Psoas muscle (tissue), 8 donors: ENCODE measurements around the gene MBNL1. TPM values are rescaled to one million over a fixed set of nuclear protein-coding genes. Genes with fewer than 3 reads are reported as not detected.

Source experiments
- ATAC-seq, 4 donors: fragments of 200-7000 bp; cut with Tn5 transposase; one replicate each; pipeline ENCODE4 v1.9.1; 2020; ENCODE audit warnings: moderate library complexity in 3 of 4, mild to moderate bottlenecking in 2 of 4
- DNase-seq, 2 donors: peaks; one replicate each; pipeline ENCODE4 v3.0.0-alpha.2; 2020
- H3K27ac ChIP-seq: fragments of 200-600 bp; one replicate; pipeline ENCODE4 v1.8.0; 2022
- H3K27me3 ChIP-seq, 3 donors: fragments of 200-600 bp in 1 of 3; one replicate each; pipeline versions ENCODE4 v1.6.1 to v1.8.0; 2013 to 2022; ENCODE audit warnings: low read length in 2 of 3, mild to moderate bottlenecking in 2 of 3, moderate library complexity in 1 of 3; ENCODE audit not compliant: insufficient read depth in 3 of 3
- H3K36me3 ChIP-seq, 2 donors: fragments of 200-600 bp in 1 of 2; one replicate each; pipeline versions ENCODE4 v1.6.1 to v1.8.0; 2013 to 2022; ENCODE audit warnings: low read depth in 1 of 2, mild to moderate bottlenecking in 1 of 2, moderate library complexity in 1 of 2; ENCODE audit not compliant: insufficient read depth in 1 of 2
- H3K4me1 ChIP-seq: fragments of 200-600 bp; one replicate; pipeline ENCODE4 v1.8.0; 2022
- H3K4me3 ChIP-seq: fragments of 200-600 bp; one replicate; pipeline ENCODE4 v1.8.0; 2022; ENCODE audit warnings: mild to moderate bottlenecking
- H3K9me3 ChIP-seq: fragments of 200-600 bp; one replicate; pipeline ENCODE4 v1.8.0; 2022
- CTCF ChIP-seq: fragments of 200-600 bp; IDR thresholded peaks from one replicate; pipeline ENCODE4 v1.8.0; 2022; ENCODE audit warnings: antibody characterized with exemption
- WGBS, 3 donors: extraction: QIAGEN DNeasy Blood & Tissue Kit; methylation state at CpG; one replicate each; pipeline versions ENCODE4 v1.1.6 to v1.1.7; 2013; 5-methylcytosine and 5-hydroxymethylcytosine counted together
- intact Hi-C, 2 donors: fragments of 100-400 bp; cut with DNase I; formaldehyde crosslinking; loops; one replicate each; pipeline versions ENCODE4 v1.11.0 to v1.14.2; 2022
- polyA plus RNA-seq, 3 donors: library from polyadenylated mRNA; stranded (reverse); fragments of 200-250 nt; gene quantifications; one replicate each; pipeline ENCODE4 v1.2.3, GENCODE V29; 2013
- total RNA-seq, 4 donors: library from RNA; stranded (reverse); fragmentation: NEBNext Ultra II Directional in 2 of 4; extraction: Animal tissue kit (Norgen Biotek cat#: 25700) in 2 of 4; gene quantifications; one replicate each; pipeline versions ENCODE4 v1.2.1 to v1.2.4, GENCODE V29; 2021 to 2023
- donor health status: healthy with polysubstance abuse.
- donor health status: DM: no; HTN: no; CAD: no; lungs with moderate emphysema.
- donor health status: Bipolar disorder and iron deficiency.
- donor health status: healthy.
- donor health status: DM: yes; HTN: yes; CAD: no.
- donor health status: DM: no; HTN: no; CAD: no.
- donor health status: DM: no; HTN: no; CAD: no.
- donor health status: DM: yes; HTN: yes; CAD: no.

The MBNL1 gene
- total and polyA plus RNA-seq, 7 donors = 27.4 to 281 (median 179) TPM

GRCh38 chr3:152305075-152305474 is 36.3 kb downstream of the MBNL1 start:
- Histone ChIP-seq H3K4me1 (peaks cover 63% of the 10 kb centered on the region), H3K36me3 (peaks cover 0 to 11% of the 10 kb centered on the region in 2 donors), H3K4me3 (peak overlapping the region; percentile 70), H3K27ac (peak overlapping the region; percentile 94), H3K27me3 (no peaks in the 10 kb centered on the region), H3K9me3 (no peaks in the 10 kb centered on the region)
- intact Hi-C loops = loop anchor here (5.0 to 10.0 kb wide), 2 partner anchors 137 to 140 kb away; no protein-coding TSS in a partner anchor
- DNase-seq (no peak), ATAC-seq (no peak)
- WGBS, 3 donors = 30 to 45% (median 41%) methylated on average over 2 of the region's 2 CpGs
- no peak for TF ChIP-seq CTCF

- WGBS, 3 donors = 14 to 30% (median 18%) methylated on average over 1 of the region's 1 CpG
- intact Hi-C loops = loop anchor here (5.0 to 10.0 kb wide), 2 partner anchors 134 to 137 kb away; no protein-coding TSS in a partner anchor
- TF ChIP-seq CTCF = no peak
- DNase-seq (no peak), ATAC-seq (peak in 2 of 4 donors; percentile 35 to 50)
- no peaks in the 10 kb centered on the region for H3K9me3 ChIP-seq
- peak overlapping the region; percentile 70 for H3K4me3 ChIP-seq
- peaks cover 74% of the 10 kb centered on the region for H3K4me1 ChIP-seq
- no peaks in the 10 kb centered on the region for H3K27me3 ChIP-seq
- peaks cover 0 to 24% of the 10 kb centered on the region in 2 donors for H3K36me3 ChIP-seq
- H3K27ac ChIP-seq = peak overlapping the region; percentile 94
These were observed 39.2 kb downstream of the MBNL1 start for GRCh38 chr3:152307829-152308474.

- WGBS, 3 donors = 61 to 75% (median 74%) methylated on average over 1 of the region's 1 CpG
- Histone ChIP-seq H3K27ac (peak overlapping the region; percentile 94), H3K4me1 (peaks cover 77% of the 10 kb centered on the region), H3K9me3 (no peaks in the 10 kb centered on the region), H3K36me3 (peaks cover 0 to 24% of the 10 kb centered on the region in 2 donors), H3K4me3 (peak overlapping the region; percentile 70), H3K27me3 (no peaks in the 10 kb centered on the region)
- DNase-seq (no peak), ATAC-seq (peak in 2 of 4 donors; percentile 11)
- TF ChIP-seq CTCF = no peak
- intact Hi-C loops = loop anchor here (5.0 to 10.0 kb wide), 2 partner anchors 134 to 136 kb away; no protein-coding TSS in a partner anchor
These were observed 39.7 kb downstream of the MBNL1 start for GRCh38 chr3:152308475-152308844.

GRCh38 chr3:152309031-152309430 is 40.3 kb downstream of the MBNL1 start:
- no peak for TF ChIP-seq CTCF
- DNase-seq (no peak), ATAC-seq (peak; percentile 30 to 66 (median 58))
- intact Hi-C loops = loop anchor here (5.0 to 10.0 kb wide), 2 partner anchors 133 to 136 kb away; no protein-coding TSS in a partner anchor
- H3K36me3 ChIP-seq = peaks cover 0 to 24% of the 10 kb centered on the region in 2 donors
- H3K4me1 ChIP-seq = peaks cover 83% of the 10 kb centered on the region
- H3K27ac ChIP-seq = peak overlapping the region; percentile 94
- no peaks in the 10 kb centered on the region for H3K27me3 ChIP-seq
- WGBS, 3 donors = 45 to 53% (median 46%) methylated on average over 3 of the region's 3 CpGs
- H3K4me3 ChIP-seq = peak overlapping the region; percentile 70
- no peaks in the 10 kb centered on the region for H3K9me3 ChIP-seq
